ENCODE data around the gene PSMA6. TPM values are rescaled to one million over a fixed set of nuclear protein-coding genes. Genes with fewer than 3 reads are reported as not detected.

PSMA6 gene
- total and polyA plus RNA-seq, 2 of the 13 experiments (the other 11 are each of a cell fraction or from before 2014, with no cell fraction given) = 525 to 1,109 TPM

DNA sequence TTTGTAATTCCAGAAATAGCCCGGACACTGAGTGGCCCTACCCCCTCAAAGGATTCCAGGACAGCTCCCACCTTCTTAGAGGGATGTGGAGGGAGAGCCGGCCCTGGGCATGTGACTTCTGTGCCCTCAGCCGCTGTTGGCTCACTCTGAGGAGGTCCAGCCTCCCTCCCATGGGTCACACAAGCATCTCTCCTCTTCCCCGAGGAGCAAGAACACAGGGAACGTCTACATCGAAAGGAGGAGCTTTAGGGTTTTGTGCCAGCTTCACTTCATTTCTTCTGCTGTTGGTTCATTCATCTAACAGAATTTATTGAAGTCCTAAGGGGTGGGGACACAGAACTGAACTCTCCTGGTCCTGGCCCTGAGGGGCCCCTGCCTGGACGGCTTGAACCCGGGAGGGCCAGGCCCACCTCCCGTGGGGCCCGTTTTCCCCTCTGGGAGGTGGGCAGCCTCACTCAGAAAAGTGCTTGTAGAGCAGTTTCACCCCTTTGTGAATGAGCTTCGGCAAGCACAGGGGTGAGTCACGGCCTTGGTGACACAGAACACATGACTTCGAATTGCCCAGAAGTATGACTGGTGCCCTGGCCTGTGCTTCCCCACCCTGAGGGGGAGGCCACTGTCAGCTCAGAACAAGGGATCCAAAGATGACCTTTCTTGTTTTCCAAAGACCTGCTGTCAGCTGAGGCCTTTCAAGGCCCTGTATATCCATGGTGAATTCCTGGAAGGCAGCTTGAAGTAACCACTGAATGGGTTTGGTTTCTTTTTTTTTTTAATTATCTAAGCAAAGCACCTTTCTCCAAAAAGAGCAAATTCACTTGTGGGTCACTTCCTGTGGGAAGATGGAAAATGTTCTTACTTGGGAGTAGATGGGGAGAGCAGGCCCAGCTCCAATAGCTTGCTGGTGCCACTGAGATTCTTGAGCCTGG is 73.2 kb downstream of the PSMA6 start (continued):
- TF ChIP-seq, protein P1, sequence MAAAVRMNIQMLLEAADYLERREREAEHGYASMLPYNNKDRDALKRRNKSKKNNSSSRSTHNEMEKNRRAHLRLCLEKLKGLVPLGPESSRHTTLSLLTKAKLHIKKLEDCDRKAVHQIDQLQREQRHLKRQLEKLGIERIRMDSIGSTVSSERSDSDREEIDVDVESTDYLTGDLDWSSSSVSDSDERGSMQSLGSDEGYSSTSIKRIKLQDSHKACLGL (CRISPR knock-in tag; IDR thresholded peaks at IDR 0.05) = no peak; the same call in 1 of the 2 replicates
- TF ChIP-seq, protein P2, sequence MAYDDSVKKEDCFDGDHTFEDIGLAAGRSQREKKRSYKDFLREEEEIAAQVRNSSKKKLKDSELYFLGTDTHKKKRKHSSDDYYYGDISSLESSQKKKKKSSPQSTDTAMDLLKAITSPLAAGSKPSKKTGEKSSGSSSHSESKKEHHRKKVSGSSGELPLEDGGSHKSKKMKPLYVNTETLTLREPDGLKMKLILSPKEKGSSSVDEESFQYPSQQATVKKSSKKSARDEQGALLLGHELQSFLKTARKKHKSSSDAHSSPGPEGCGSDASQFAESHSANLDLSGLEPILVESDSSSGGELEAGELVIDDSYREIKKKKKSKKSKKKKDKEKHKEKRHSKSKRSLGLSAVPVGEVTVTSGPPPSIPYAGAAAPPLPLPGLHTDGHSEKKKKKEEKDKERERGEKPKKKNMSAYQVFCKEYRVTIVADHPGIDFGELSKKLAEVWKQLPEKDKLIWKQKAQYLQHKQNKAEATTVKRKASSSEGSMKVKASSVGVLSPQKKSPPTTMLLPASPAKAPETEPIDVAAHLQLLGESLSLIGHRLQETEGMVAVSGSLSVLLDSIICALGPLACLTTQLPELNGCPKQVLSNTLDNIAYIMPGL (CRISPR knock-in tag; IDR thresholded peaks at IDR 0.05; ENCODE audit: borderline replicate concordance in 1 of 2, low read depth in 1 of 2) = peak; percentile 53 to 87; a peak in 2 of 4 replicates
- TF ChIP-seq JARID2 (CRISPR knock-in tag; IDR thresholded peaks at IDR 0.05; ENCODE audit: insufficient replicate concordance) (no peak), ZNF792 (CRISPR knock-in tag; IDR thresholded peaks at IDR 0.05) (peak; percentile 92), PTBP1 (IDR thresholded peaks at IDR 0.05; ENCODE audit: low read depth, low read length, poor library complexity, severe bottlenecking) (no peak), ZNF510 (CRISPR knock-in tag; IDR thresholded peaks at IDR 0.05; ENCODE audit: low read depth) (peak; percentile 95; the same call in 1 of the 2 replicates), ZNF678 (CRISPR knock-in tag; IDR thresholded peaks at IDR 0.05) (peak; percentile 93; the same call in 1 of the 2 replicates), FOXC1 (CRISPR knock-in tag; IDR thresholded peaks at IDR 0.05; ENCODE audit: borderline replicate concordance) (peak; percentile 81; the same call in 1 of the 2 replicates), IRF2 (CRISPR knock-in tag; IDR thresholded peaks at IDR 0.05) (peak; percentile 93), ZNF253 (CRISPR knock-in tag; IDR thresholded peaks at IDR 0.05; ENCODE audit: borderline replicate concordance) (no peak; the same call in 1 of the 2 replicates)
- TF ChIP-seq, protein P3, sequence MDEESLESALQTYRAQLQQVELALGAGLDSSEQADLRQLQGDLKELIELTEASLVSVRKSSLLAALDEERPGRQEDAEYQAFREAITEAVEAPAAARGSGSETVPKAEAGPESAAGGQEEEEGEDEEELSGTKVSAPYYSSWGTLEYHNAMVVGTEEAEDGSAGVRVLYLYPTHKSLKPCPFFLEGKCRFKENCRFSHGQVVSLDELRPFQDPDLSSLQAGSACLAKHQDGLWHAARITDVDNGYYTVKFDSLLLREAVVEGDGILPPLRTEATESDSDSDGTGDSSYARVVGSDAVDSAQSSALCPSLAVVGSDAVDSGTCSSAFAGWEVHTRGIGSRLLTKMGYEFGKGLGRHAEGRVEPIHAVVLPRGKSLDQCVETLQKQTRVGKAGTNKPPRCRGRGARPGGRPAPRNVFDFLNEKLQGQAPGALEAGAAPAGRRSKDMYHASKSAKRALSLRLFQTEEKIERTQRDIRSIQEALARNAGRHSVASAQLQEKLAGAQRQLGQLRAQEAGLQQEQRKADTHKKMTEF (CRISPR knock-in tag; IDR thresholded peaks at IDR 0.05) = peak; percentile 99
- TF ChIP-seq, protein P4, sequence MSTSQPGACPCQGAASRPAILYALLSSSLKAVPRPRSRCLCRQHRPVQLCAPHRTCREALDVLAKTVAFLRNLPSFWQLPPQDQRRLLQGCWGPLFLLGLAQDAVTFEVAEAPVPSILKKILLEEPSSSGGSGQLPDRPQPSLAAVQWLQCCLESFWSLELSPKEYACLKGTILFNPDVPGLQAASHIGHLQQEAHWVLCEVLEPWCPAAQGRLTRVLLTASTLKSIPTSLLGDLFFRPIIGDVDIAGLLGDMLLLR (CRISPR knock-in tag; IDR thresholded peaks at IDR 0.05) = no peak
- TF ChIP-seq, protein P5, sequence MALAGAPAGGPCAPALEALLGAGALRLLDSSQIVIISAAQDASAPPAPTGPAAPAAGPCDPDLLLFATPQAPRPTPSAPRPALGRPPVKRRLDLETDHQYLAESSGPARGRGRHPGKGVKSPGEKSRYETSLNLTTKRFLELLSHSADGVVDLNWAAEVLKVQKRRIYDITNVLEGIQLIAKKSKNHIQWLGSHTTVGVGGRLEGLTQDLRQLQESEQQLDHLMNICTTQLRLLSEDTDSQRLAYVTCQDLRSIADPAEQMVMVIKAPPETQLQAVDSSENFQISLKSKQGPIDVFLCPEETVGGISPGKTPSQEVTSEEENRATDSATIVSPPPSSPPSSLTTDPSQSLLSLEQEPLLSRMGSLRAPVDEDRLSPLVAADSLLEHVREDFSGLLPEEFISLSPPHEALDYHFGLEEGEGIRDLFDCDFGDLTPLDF (CRISPR knock-in tag; IDR thresholded peaks at IDR 0.05) = no peak
- TF ChIP-seq, protein P6, sequence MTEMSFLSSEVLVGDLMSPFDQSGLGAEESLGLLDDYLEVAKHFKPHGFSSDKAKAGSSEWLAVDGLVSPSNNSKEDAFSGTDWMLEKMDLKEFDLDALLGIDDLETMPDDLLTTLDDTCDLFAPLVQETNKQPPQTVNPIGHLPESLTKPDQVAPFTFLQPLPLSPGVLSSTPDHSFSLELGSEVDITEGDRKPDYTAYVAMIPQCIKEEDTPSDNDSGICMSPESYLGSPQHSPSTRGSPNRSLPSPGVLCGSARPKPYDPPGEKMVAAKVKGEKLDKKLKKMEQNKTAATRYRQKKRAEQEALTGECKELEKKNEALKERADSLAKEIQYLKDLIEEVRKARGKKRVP (CRISPR knock-in tag; IDR thresholded peaks at IDR 0.05) = no peak
- TF ChIP-seq, protein P7, sequence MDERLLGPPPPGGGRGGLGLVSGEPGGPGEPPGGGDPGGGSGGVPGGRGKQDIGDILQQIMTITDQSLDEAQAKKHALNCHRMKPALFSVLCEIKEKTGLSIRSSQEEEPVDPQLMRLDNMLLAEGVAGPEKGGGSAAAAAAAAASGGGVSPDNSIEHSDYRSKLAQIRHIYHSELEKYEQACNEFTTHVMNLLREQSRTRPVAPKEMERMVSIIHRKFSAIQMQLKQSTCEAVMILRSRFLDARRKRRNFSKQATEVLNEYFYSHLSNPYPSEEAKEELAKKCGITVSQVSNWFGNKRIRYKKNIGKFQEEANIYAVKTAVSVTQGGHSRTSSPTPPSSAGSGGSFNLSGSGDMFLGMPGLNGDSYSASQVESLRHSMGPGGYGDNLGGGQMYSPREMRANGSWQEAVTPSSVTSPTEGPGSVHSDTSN (CRISPR knock-in tag; IDR thresholded peaks at IDR 0.05) = peak; percentile 29; the same call in 1 of the 2 replicates
